HG03280 (cell line): Measurements from ENCODE around the gene VWA5B1.
"Not testable (repeated sequence)": the region's sequence is repeated elsewhere in the genome, so short reads cannot be mapped to it uniquely, and the experiment has no call there.

ENCODE experiments used
- ATAC-seq: cut with Tn5 transposase; IDR thresholded peaks from one replicate; pipeline ENCODE4 v1.9.1; 2021; ENCODE audit warnings: mild to moderate bottlenecking, moderate library complexity; ENCODE audit not compliant: unreplicated experiment

VWA5B1 gene

GRCh38 chr1:20290624-20291597 lies at the start of gene VWA5B1:
Gene VWA5B1, plus strand, starts transcription at chr1:20290875. Its CDS starts 19,727 bp downstream, at chr1:20310602.
- no peak for ATAC-seq

- no peak for ATAC-seq
These were observed 47.7 kb upstream of the VWA5B1 start for GRCh38 chr1:20242890-20243479.

- no peak for ATAC-seq
These were observed 41.6 kb upstream of the VWA5B1 start for GRCh38 chr1:20248971-20249612.

GRCh38 chr1:20250340-20250989 lies 40.2 kb upstream of the VWA5B1 start:
- no peak for ATAC-seq

- ATAC-seq = no peak
These were observed 38.1 kb upstream of the VWA5B1 start for GRCh38 chr1:20252587-20252986.

- ATAC-seq = no peak
These were observed 35.0 kb upstream of the VWA5B1 start for GRCh38 chr1:20255666-20256065.

- no peak for ATAC-seq
These were observed 31.0 kb upstream of the VWA5B1 start for GRCh38 chr1:20259646-20260045.

- no peak for ATAC-seq
These were observed 29.6 kb upstream of the VWA5B1 start for GRCh38 chr1:20261095-20261494.

GRCh38 chr1:20262810-20263534 lies 27.7 kb upstream of the VWA5B1 start:
- no peak for ATAC-seq

- ATAC-seq = no peak
These were observed 25.4 kb upstream of the VWA5B1 start for GRCh38 chr1:20265250-20265649.

- no peak for ATAC-seq
These were observed 24.5 kb upstream of the VWA5B1 start for GRCh38 chr1:20266141-20266540.

GRCh38 chr1:20266642-20267041 lies 24.0 kb upstream of the VWA5B1 start:
- ATAC-seq = no peak

- ATAC-seq = no peak
These were observed 18.9 kb upstream of the VWA5B1 start for GRCh38 chr1:20271498-20272400.

- ATAC-seq = not testable (repeated sequence)
These were observed 17.0 kb upstream of the VWA5B1 start for GRCh38 chr1:20273716-20274115.

GRCh38 chr1:20275319-20275925 lies 15.3 kb upstream of the VWA5B1 start:
- no peak for ATAC-seq

GRCh38 chr1:20276485-20277159 lies 14.1 kb upstream of the VWA5B1 start:
- no peak for ATAC-seq

- ATAC-seq = no peak
These were observed 12.0 kb upstream of the VWA5B1 start for GRCh38 chr1:20278692-20279130.

GRCh38 chr1:20279509-20279908 lies 11.2 kb upstream of the VWA5B1 start:
- no peak for ATAC-seq
